Choroid plexus epithelial cell (primary cell): ENCODE measurements around the gene MALRD1.

Experiments used
- DNase-seq: peaks from one replicate; pipeline ENCODE4 v3.0.0-alpha.2; 2010; ENCODE audit warnings: low read depth
- H3K4me3 ChIP-seq: 2 replicates; pipeline ENCODE4 v1.5.1; 2011; ENCODE audit warnings: low read depth, mild to moderate bottlenecking, control low read depth, low read length, moderate library complexity
- TF ChIP-seq, protein P1 (sequence below): conservative IDR thresholded peaks from 2 replicates; pipeline ENCODE4 v1.5.1; 2011; ENCODE audit warnings: low read depth, mild to moderate bottlenecking, control low read depth, inconsistent platforms, low read length, moderate library complexity

The MALRD1 gene

DNA sequence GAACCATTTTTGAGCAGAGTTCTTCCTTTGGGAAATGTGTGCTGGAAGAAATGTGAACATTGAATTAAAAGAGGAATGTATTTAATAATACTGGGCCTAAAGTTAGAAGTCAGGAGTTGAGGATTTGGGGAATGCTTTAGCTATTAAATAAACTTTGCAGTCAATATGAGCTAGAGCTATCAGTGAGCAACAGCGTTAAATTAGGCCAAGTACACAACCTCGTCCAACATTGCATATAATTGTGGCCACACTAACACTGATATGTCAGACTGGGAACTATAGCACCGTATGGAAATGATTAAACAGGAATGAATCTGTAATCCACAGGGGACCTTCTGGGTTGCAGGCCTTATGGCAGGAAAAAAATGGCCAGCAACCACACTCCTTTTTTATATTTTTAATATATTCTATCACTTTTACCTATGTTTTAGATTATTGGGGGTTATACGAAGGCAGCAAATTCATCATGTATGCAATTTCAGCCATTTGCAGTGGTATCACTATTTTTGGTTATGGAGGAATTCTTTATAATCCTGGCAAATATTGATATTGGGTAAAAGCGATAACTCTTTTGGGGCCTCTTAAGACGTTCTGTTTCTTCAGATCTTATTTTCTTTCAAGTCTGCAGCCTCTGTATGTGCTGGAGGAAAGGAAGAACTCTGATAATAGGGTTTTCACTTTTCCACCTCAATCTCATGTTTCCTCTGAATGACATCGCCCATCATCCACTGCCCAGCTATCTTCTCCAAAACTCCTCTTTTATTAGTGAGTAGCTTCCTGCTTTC, 531.4 kb downstream of the MALRD1 start:
- TF ChIP-seq, protein P1, sequence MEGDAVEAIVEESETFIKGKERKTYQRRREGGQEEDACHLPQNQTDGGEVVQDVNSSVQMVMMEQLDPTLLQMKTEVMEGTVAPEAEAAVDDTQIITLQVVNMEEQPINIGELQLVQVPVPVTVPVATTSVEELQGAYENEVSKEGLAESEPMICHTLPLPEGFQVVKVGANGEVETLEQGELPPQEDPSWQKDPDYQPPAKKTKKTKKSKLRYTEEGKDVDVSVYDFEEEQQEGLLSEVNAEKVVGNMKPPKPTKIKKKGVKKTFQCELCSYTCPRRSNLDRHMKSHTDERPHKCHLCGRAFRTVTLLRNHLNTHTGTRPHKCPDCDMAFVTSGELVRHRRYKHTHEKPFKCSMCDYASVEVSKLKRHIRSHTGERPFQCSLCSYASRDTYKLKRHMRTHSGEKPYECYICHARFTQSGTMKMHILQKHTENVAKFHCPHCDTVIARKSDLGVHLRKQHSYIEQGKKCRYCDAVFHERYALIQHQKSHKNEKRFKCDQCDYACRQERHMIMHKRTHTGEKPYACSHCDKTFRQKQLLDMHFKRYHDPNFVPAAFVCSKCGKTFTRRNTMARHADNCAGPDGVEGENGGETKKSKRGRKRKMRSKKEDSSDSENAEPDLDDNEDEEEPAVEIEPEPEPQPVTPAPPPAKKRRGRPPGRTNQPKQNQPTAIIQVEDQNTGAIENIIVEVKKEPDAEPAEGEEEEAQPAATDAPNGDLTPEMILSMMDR: no peak
- no peak overlapping the region for H3K4me3 ChIP-seq
- DNase-seq: no peak

DNA sequence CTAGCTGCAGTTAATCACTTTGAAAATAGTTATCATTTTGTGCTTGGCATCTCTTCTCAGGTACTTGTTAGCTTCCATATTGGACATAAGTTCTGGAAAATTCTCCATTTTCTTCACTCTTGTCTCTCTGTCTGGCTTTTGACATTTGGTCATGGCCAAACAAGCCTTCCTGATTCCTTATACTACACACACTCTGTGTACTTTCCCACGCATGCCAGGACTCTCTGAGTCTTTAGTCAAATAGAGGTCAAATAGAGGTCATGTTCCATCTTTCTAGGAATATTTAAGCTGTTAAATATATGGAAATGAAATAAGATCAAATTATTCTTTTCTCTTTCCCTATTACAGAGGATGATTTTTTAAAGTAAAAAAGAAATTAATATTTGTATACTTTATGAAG, 532.1 kb downstream of the MALRD1 start:
- H3K4me3 ChIP-seq: no peak overlapping the region
- DNase-seq: no peak
- TF ChIP-seq, protein P1: no peak

DNA sequence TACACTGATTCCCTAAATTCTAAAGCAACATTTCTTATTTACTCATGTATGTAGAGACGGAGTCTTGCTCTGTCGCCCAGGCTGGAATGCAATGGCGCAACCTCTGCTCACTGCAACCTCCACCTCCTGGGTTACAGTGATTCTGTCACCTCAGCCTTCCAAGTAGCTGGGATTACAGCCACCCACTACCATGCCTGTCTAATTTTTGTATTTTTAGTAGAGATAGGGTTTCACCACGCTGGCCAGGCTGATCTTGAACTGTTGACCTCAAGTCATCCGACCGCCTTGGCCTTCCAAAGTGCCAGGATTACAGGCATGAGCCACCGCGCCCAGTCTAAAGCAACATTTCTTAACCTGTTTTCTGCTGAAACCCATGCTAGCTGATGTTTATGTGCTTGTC, 540.0 kb downstream of the MALRD1 start:
- no peak overlapping the region for H3K4me3 ChIP-seq
- DNase-seq: no peak
- TF ChIP-seq, protein P1: no peak

GRCh38 chr10:19592276-19592675, 543.7 kb downstream of the MALRD1 start:
- TF ChIP-seq, protein P1: no peak
- DNase-seq: peak; percentile 55
- H3K4me3 ChIP-seq: no peak overlapping the region

DNA sequence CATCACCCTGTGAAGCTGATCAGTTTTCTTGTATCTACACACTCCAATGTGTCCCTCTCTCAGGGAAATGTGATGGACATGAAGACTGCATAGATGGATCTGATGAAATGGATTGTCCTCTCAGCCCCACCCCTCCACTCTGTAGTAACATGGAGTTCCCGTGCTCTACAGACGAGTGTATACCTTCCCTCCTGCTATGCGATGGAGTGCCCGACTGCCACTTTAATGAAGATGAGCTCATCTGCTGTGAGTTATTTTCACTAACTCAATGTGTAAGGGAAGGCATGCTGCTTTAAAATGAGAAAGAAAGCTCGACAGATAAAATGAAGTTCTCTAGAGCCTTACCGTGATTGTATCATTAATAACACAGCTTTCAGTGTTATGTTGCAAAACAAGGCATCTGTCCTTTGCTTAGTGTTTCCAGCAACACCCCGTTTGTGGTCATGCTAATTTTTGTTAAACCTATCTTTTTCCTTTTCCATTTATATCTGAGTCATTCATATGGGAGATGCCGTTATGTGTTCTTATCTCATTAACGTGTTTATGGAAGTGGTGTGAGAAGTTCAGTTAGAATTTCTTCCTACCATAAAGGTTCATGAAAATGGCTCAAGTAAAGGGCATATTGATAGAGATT, 546.7 kb downstream of the MALRD1 start:
- H3K4me3 ChIP-seq: no peak overlapping the region
- DNase-seq: no peak
- TF ChIP-seq, protein P1: no peak

- H3K4me3 ChIP-seq: no peak overlapping the region
- TF ChIP-seq, protein P1: no peak
- DNase-seq: no peak
Observed at GRCh38 chr10:19605806-19606205, 557.2 kb downstream of the MALRD1 start.
